A673 (cell line): Measurements from ENCODE around the gene TEKTIP1. TPM values are rescaled to one million over a fixed set of nuclear protein-coding genes. Genes with fewer than 3 reads are reported as not detected.

Experiments used
- BruUV-seq: library from RNA; stranded (reverse); fragments of 400-500 nt; replicated peaks from 2 replicates; lab custom pipeline; 2021; lab: Mats Ljungman, UMichigan
- CTCF ChIA-PET: fragments of 300-600 bp; sonication (Branson Sonifier 250); formaldehyde crosslinking; loops from one replicate; lab custom pipeline; 2022; ENCODE audit warnings: antibody characterized with exemption; lab: Charles Lee
- POLR2A ChIA-PET: fragments of 300-600 bp; sonication (Branson Sonifier 250); formaldehyde crosslinking; loops from one replicate; lab custom pipeline; 2022; ENCODE audit warnings: antibody characterized with exemption; ENCODE audit not compliant: low non-redundant PET; lab: Charles Lee
- DNase-seq: peaks from one replicate; pipeline ENCODE4 v3.0.0-alpha.2; 2015; ENCODE audit warnings: low spot score
- H3K27ac ChIP-seq: fragments of 200-600 bp; sonication (generic); 2 replicates; pipeline ENCODE4 v1.5.1; 2016; ENCODE audit warnings: mixed run types, low read depth, mild to moderate bottlenecking, mixed read lengths, antibody characterized with exemption, low read length; ENCODE audit not compliant: poor library complexity, severe bottlenecking
- H3K27me3 ChIP-seq: fragments of 200-600 bp; sonication (generic); replicated peaks from 2 replicates; pipeline ENCODE4 v1.6.1; 2017; ENCODE audit warnings: mixed run types, low read depth, mild to moderate bottlenecking, mixed read lengths, antibody characterized with exemption, low read length; ENCODE audit not compliant: insufficient read depth, poor library complexity
- H3K36me3 ChIP-seq: fragments of 200-600 bp; sonication (generic); 2 replicates; pipeline ENCODE4 v1.6.1; 2016; ENCODE audit warnings: mixed run types, mild to moderate bottlenecking, mixed read lengths, antibody characterized with exemption, low read length; ENCODE audit not compliant: insufficient read depth, poor library complexity, severe bottlenecking
- H3K4me1 ChIP-seq: fragments of 200-600 bp; sonication (generic); 2 replicates; pipeline ENCODE4 v1.6.1; 2017; ENCODE audit warnings: mixed run types, mild to moderate bottlenecking, mixed read lengths, antibody characterized with exemption, low read length; ENCODE audit not compliant: insufficient read depth, poor library complexity, severe bottlenecking
- H3K4me3 ChIP-seq: fragments of 200-600 bp; sonication (generic); 2 replicates; pipeline ENCODE4 v1.5.1; 2016; ENCODE audit warnings: low read depth, mixed run types, mild to moderate bottlenecking, mixed read lengths, low read length; ENCODE audit not compliant: poor library complexity, severe bottlenecking
- H3K9me3 ChIP-seq: fragments of 200-600 bp; sonication (generic); 2 replicates; pipeline ENCODE4 v1.6.1; 2016; ENCODE audit warnings: mixed run types, low read depth, mild to moderate bottlenecking, mixed read lengths, antibody characterized with exemption, low read length; ENCODE audit not compliant: poor library complexity, severe bottlenecking
- EZH2 ChIP-seq: fragments of 200-600 bp; sonication (generic); IDR thresholded peaks from 2 replicates; pipeline ENCODE4 v1.6.1; 2017; ENCODE audit warnings: borderline replicate concordance, low read depth, mild to moderate bottlenecking, mixed read lengths, antibody characterized with exemption, low read length; ENCODE audit not compliant: poor library complexity, severe bottlenecking
- intact Hi-C: fragments of 100-400 bp; cut with micrococcal nuclease; formaldehyde crosslinking; loops from one replicate; pipeline ENCODE4 v1.10.0; 2022; ENCODE audit not compliant: unreplicated experiment
- total RNA-seq: library from RNA; stranded (reverse); gene quantifications from 2 replicates; pipeline ENCODE4 v1.2.3, GENCODE V29; 2021
- TF ChIP-seq, protein P1 (sequence below): fragments of 300-800, 200-600 bp; sonication (generic); conservative IDR thresholded peaks from 2 replicates; pipeline ENCODE4 v1.5.1; 2017; ENCODE audit warnings: low read depth, mild to moderate bottlenecking, antibody characterized with exemption, low read length, moderate library complexity, mixed read lengths

Gene TEKTIP1
- total RNA-seq, 1 experiment from 2014 or later = 4.2 TPM

- intact Hi-C loops = no loop called here
- Histone ChIP-seq H3K27ac (no peak overlapping the region), H3K9me3 (no peaks in the 10 kb centered on the region), H3K4me3 (no peak overlapping the region), H3K36me3 (peaks cover 74% of the 10 kb centered on the region), H3K4me1 (no peaks in the 10 kb centered on the region), H3K27me3 (no peaks in the 10 kb centered on the region)
- TF ChIP-seq, protein P1, sequence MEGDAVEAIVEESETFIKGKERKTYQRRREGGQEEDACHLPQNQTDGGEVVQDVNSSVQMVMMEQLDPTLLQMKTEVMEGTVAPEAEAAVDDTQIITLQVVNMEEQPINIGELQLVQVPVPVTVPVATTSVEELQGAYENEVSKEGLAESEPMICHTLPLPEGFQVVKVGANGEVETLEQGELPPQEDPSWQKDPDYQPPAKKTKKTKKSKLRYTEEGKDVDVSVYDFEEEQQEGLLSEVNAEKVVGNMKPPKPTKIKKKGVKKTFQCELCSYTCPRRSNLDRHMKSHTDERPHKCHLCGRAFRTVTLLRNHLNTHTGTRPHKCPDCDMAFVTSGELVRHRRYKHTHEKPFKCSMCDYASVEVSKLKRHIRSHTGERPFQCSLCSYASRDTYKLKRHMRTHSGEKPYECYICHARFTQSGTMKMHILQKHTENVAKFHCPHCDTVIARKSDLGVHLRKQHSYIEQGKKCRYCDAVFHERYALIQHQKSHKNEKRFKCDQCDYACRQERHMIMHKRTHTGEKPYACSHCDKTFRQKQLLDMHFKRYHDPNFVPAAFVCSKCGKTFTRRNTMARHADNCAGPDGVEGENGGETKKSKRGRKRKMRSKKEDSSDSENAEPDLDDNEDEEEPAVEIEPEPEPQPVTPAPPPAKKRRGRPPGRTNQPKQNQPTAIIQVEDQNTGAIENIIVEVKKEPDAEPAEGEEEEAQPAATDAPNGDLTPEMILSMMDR = no peak
- no peak for TF ChIP-seq EZH2
- POLR2A ChIA-PET = no interaction called here
- CTCF ChIA-PET = no interaction called here
- no peak for DNase-seq
- no TSS peak for BruUV-seq
Measured at GRCh38 chr19:3535563-3535965, 3.4 kb upstream of the TEKTIP1 start.

DNA sequence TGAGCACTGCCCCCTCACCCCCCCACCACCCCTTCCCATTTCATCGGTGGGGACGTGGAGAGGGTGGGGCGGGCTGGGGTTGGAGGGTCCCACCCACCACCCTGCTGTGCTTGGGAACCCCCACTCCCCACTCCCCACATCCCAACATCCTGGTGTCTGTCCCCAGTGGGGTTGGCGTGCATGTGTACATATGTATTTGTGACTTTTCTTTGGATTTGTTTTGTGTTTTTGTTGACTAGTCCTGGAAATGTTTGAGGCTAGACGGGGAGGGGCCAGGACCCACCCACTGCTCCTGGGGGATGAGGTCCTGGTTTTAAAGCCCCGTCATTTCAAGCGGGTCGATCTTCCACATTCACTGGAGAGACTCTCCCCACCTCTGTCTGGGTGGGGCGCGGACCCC lies 3.0 kb upstream of the TEKTIP1 start:
- ChIA-PET CTCF (no interaction called here), POLR2A (no interaction called here)
- intact Hi-C loops = no loop called here
- no peak for TF ChIP-seq EZH2
- TF ChIP-seq, protein P1 = no peak
- Histone ChIP-seq H3K36me3 (peaks cover 70% of the 10 kb centered on the region), H3K4me1 (no peaks in the 10 kb centered on the region), H3K9me3 (no peaks in the 10 kb centered on the region), H3K27me3 (no peaks in the 10 kb centered on the region), H3K4me3 (no peak overlapping the region), H3K27ac (no peak overlapping the region)
- DNase-seq = no peak
- no TSS peak for BruUV-seq

DNA sequence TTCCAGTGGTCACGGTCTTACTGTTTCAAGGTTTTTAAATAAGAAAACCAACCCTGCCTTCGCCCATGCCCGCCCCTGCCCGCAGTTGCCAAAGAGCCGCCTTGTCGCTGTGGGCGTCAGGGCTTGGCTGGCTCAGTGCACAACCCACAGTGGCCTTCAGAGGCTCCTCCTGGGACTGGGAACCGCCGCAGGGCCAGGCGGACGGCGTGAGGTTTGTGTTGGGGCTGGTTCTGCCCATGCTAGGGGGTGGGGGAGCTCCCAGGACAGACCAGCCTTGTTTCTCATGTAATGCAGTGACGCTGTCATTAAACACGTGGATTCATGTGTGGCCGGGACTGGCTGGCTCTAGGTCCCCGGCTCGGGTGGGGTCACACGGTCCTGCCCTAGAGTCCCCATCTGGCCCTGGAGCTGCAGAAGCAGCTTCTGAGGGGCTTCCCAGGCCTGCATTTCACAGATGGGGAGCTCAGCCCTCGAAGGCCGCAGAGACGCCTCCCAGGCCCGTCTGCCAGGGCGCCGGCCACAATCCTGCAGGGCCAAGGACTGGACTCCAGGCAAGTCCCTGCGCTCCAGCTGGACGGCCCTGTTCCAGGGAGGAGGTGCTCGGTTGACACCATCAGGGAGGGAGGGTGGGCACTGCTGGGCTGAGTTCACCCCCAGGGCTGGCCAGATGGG lies 2.4 kb upstream of the TEKTIP1 start:
- intact Hi-C loops = no loop called here
- POLR2A ChIA-PET = no interaction called here
- no peak for DNase-seq
- CTCF ChIA-PET = no interaction called here
- H3K9me3 ChIP-seq = no peaks in the 10 kb centered on the region
- TF ChIP-seq, protein P1 = no peak
- TF ChIP-seq EZH2 = no peak
- H3K27me3 ChIP-seq = no peaks in the 10 kb centered on the region
- peaks cover 64% of the 10 kb centered on the region for H3K36me3 ChIP-seq
- H3K4me3 ChIP-seq = no peak overlapping the region
- H3K4me1 ChIP-seq = no peaks in the 10 kb centered on the region
- no TSS peak for BruUV-seq
- no peak overlapping the region for H3K27ac ChIP-seq
